Right hindlimb (tissue), 1 donor: ENCODE data around the gene SERPINA1.
"Not testable (repeated sequence)": the region's sequence is repeated elsewhere in the genome, so short reads cannot be mapped to it uniquely, and the experiment has no call there.

Experiments used
- DNase-seq: peaks from one replicate; pipeline ENCODE4 v3.0.0-alpha.2; 2018

The SERPINA1 gene

GRCh38 chr14:94382716-94383596 lies 5.4 kb downstream of the SERPINA1 start:
- DNase-seq = no peak

DNA sequence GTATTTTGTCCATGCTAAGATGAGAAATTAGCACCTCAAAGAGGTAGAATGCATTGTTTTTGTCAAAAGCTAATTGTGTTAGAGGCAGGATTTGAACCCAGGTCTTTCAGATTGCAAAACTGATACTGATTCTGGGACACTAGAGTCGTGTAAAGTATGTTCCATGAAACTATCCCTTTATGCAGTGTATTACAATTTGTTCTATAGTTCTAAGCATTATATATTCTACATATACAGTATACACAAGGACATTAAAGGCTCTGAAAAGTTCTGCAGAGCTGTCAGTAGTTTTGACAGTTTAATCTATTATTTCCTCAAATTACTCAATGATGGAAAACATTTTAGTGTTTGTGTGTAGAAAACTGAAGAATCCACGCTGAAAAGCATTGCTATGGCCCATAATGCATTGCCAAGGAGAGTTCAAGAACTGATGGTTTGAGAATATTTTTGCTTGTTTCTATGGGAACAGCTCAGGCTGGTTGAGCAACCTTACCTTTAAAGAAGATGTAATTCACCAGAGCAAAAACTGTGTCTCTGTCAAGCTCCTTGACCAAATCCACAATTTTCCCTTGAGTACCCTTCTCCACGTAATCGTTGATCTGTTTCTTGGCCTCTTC lies 6.2 kb downstream of the SERPINA1 start:
- no peak for DNase-seq

GRCh38 chr14:94381149-94382030 lies 7.0 kb downstream of the SERPINA1 start:
- DNase-seq = no peak

DNA sequence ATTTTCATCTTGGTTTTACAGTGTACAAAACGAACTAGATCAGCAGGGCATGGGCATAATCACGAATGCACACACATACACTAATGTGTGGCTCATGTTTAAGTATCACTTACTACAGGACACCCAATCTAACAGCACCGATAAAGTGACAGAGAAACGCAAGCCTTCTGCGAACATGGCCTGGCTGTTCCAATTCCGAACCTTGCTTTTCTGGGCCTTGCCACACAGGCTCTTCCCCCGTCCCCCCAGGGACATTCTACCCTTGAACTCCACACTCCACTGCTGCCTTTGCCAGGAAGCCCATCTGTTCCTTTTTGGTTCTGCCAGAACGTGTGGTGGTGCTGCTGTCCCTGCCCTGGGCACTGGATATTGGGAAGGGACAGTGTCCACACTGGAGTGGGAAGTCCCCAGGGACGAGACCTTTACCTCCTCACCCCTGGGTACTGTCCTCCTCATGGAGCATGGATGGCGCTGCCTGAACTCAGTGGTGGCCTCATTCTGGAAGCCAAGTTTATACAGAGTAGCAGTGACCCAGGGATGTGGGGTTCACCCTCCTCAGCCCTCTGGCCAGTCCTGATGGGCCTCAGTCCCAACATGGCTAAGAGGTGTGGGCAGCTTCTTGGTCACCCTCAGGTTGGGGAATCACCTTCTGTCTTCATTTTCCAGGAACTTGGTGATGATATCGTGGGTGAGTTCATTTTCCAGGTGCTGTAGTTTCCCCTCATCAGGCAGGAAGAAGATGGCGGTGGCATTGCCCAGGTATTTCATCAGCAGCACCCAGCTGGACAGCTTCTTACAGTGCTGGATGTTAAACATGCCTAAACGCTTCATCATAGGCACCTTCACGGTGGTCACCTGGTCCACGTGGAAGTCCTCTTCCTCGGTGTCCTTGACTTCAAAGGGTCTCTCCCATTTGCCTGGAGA lies 7.9 kb downstream of the SERPINA1 start:
- DNase-seq = no peak

DNA sequence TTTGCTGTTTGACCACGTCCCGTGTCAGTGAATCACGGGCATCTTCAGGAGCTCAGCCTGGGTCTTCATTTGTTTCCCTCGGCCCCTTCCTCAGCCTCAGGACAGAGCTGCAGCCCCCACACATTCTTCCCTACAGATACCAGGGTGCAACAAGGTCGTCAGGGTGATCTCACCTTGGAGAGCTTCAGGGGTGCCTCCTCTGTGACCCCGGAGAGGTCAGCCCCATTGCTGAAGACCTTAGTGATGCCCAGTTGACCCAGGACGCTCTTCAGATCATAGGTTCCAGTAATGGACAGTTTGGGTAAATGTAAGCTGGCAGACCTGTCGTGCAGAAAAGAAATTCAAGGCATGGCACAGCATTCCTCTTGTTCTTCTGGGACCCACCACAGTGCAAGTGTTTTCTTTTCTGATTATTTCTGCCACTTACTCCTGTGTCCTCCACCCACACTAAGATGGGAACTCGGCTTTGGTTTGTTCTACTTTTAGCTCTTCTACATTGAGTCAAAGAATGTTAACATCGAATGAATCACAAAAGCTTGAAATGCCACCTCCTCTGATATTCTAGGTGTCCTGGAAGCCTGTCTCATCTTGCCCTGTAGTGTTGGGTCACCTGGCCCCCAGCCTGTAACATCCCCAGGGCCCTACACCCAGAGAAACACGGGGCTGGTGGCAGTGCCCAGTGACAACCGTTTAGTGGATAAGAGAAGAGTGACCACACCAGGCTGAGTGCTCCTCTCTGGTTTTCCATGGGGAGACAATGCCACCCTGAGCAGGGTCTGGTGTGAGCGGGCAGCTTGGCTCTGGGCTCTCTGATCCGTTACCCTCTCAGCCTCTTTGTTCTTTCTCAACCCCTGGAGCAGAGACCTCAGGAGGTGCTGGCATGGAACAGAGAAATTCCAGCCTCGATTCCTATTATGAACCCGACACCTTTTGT lies 8.8 kb downstream of the SERPINA1 start:
- DNase-seq = no peak

DNA sequence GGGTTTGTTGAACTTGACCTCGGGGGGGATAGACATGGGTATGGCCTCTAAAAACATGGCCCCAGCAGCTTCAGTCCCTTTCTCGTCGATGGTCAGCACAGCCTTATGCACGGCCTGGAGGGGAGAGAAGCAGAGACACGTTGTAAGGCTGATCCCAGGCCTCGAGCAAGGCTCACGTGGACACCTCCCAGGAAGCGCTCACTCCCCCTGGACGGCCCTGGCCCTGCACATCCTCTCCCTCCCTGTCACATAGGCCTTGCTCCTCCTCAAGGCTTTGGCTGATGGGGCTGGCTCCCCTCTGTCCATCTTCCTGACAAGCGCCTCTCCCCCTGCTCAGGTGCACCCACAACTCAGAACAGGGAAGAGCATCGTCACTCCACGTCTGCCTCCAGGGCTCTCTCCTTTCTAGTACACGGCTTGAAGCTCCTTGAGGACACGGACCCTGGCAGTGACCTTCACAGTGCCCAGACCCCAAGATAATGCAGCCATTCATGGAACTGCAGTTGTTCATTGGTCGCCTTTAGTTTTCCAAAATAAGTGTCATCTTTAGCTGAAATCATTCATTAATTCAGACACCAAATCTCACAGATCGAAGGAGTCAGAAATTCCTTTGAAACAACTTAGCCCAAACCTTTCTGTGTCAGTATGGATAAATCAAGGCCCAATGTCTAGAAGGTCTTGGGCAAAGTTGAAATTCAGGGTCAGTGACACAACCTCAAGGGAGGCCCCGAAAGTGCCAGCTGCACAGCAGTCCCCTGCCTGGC lies 9.7 kb downstream of the SERPINA1 start:
- no peak for DNase-seq

- no peak for DNase-seq
Measured at GRCh38 chr14:94377866-94378470, 10.4 kb downstream of the SERPINA1 start.

DNA sequence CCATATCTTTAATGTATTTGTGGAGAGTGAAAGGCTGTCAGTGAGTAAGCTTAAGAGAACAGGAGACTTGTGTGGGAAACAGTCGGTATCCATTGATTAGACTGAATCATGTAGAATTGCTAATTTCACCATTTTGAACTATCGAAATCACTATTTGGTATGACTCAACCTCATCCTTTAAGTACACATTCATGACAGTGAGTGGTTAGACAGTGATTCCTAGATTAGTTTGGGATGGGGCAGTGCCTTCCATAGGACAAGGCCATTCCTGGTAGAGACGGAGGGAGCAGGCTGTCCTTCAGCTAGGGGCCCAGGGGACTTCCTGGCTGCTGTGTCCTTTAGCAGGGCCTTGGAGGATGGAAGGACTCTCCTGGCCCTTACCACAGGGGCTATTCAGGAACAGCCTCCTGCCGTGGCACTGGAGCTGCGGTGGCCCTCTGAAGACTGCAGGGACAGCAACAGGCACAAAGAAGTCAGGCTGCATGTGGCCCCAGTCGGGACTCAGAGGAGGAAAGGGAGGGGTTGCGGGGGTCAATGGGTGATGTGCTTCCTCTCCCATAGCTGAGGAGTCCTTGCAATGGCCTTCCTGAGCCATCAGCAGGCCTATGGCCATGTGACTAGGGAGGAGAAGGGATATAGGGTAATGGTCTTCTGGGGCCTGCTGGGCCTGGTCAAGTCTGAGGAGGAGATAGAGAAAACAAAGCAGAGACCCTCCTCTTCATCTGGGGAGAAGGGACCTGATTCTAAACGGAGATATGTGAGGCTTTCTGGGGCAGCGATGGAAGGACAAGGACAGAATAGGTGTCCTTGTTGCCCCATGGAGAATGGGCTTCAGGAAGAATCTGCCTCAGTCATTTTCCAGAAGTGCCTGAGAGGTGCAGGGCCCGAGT lies 11.2 kb downstream of the SERPINA1 start:
- no peak for DNase-seq

GRCh38 chr14:94376108-94376975 lies 12.1 kb downstream of the SERPINA1 start:
- DNase-seq = no peak

DNA sequence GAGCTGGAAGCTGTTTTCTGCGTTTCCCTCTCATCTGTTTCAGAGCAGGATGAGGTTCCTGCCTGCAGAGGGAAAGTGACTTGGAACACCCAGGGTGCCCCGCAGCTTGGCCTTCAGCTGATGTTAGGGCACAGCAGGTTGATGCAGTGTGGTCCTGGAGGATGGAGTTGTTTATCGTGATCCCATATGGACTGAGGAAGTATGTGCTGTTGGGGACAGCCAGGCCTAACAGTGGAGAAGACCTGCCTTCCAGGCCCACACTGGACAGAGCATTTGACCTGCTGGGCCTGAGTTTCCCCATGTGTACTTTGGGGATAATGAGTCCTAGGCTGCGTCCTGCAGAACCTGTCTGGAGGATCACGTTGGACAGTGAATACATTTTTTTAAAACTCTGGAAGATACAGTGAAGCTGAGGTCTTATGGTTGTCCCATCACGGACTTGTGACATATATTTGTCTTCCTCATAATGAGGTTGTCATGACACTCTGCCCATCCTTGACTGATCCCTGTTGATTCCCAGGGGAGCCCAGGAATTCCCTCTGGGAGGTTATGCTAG lies 12.8 kb downstream of the SERPINA1 start:
- no peak for DNase-seq

DNA sequence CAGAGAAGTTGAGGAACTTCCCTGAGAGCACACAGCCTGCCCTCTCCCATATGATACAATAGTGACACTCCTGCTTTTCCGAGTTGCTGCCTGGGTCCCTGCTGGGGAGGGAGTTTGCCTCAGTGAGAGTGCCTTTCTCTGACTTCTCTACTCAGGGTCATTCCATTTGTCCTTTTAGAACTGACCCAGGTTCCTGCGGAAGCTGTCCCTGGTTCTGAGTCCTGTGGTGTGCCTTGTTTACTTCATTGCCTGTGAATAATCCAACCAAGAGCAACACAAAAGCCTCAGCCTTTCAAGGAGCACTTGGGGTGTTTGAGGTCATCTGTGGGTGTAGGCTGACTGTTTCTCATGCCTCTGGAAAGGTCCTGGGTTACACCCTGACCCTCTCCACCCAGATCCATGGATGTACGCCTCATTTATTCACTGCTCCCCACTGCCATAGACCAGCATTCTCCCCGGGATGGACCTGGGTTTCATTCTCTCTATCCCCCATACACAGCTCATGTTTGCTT lies 13.6 kb downstream of the SERPINA1 start:
- DNase-seq = no peak

DNA sequence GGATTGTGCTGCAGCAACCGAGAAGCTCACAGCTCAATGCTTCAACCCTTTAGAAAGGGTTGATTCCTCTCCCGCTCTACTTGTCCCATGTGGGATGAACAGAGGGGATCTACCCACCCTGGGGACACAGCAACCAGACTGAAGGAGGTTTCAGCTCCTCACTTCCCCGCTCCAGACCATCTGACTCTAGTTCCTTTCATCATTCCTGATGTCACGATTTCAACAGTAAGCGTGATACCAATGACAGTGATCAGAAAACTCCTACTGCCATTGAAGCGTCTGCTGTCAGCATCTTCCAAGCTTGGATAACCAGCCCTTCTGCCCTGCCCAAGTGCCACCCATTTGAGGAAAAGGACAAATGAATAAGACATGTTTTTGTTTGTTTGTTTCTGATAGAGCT lies 14.3 kb downstream of the SERPINA1 start:
- no peak for DNase-seq

DNA sequence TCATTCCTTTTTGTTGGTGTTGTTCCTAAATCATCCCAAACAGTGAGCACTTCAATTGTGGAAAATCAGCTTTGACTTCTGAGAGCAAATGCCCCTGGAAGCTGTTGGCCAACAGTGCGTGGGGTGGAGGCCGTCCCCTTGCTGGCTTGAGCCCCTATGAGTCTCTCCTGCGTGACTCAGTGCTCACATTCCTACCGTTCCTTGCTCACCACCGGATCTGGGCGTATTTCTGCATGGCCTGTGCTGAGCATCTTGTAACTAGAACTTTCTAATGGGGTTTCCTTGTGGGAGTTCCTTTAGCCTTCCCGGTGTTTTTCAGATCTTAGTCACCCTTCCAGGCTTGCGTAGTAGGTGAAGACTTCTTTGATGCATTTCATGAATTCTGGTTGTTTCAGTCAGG lies 14.7 kb downstream of the SERPINA1 start:
- DNase-seq = no peak

DNA sequence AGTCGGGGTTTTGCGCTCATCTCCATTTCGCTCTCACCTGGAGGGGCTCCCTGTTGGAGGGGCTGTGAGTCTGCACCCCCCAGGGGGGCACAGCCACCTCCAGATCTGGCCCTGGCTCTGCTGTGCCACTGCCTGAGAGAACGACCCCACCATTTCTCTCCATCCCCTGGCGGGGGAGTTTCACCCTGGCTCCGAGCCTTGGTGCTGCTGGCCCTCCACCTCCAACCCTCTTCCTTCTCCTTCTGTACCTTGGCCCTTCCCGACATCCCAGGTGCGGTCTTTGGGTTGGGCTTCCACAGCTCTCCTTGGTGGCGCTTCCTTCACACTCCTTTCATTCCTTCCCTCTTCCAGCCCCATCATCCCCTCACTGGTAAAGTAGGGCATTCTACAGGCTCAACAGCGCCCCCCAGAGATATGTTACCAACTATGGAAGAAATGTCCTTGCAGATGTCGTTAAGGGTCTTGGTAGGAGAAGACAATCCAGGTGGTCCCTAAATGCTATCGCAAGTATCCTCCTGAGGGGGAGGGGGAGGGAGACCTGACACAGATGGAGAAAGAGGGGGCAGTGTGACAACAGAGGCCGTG lies 16.3 kb downstream of the SERPINA1 start:
- DNase-seq = no peak

DNA sequence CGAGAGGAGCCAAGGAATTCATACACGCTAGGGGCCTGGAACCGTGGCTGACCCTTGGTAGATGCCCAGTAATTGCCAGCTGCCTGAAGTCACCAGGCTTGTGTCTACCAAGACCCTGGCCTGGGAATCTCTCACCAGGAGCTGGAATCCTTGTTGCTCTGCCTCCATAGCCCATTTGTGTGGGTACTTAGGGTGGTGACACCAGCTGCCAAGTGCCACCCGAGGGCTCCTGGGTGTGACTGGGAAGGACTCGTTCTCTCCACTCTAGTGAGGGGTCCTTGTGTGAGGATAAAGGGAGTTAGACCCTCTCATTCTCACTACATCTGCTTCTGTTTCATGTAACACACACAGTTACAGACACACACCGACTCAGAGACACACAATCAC lies 17.9 kb downstream of the SERPINA1 start:
- DNase-seq = no peak

DNA sequence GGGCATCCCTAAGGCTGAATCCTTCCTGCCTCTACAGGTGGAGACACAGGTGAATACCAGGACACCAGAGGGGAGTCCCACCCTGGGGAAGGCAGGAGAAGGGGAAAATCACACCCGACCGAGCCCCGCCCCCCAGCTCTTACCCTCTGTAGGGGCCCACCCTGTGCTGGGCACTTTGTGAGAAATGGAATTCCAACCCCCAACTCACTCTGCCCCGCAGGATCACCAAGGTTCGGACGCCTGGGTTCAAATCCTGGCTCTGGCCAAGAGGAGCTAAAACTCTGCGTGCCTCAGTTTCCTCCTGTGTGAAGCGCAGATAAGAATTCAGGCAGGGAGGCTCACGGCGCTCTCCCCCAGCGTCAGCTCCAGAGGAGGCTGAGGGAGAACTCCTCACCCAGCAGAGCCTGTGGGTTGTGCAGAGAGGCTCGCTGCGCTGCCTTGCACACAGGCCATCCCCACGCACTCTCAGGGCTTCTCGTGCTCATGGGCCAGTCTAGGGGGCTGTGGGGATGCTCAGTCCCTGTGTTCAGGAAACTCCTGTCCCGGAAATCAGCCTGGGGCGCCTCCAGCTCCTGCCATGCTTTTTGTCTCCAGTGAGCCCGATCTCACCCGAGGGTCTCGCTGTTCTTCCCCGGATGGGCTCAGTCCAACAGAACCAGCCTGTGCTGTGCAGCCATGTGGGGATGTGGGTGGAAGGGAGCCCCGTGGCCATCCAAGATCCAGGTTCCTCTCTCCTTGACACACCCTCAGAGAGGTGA lies 18.5 kb downstream of the SERPINA1 start:
- DNase-seq = not testable (repeated sequence)
